IMR-90 (cell line): Measurements from ENCODE around the gene HOXA3. TPM values are rescaled to one million over a fixed set of nuclear protein-coding genes. Genes with fewer than 3 reads are reported as not detected.

ENCODE experiments used
- ATAC-seq: fragments of 200-7000 bp; cut with Tn5 transposase; 2 replicates; pipeline ENCODE4 v1.9.1; 2020; ENCODE audit warnings: low read depth, mild to moderate bottlenecking, moderate library complexity
- BruUV-seq: library from RNA; stranded (reverse); fragments of 400-500 nt; replicated peaks from 2 replicates; lab custom pipeline; 2021; lab: Mats Ljungman, UMichigan
- CTCF ChIA-PET: fragments of 300-600 bp; formaldehyde crosslinking; extraction: SDS; loops from one replicate; lab custom pipeline; 2021; ENCODE audit warnings: antibody characterized with exemption; lab: Yijun Ruan, JAX
- POLR2A ChIA-PET: fragments of 300-600 bp; sonication (Branson Sonifier 250); formaldehyde crosslinking; loops from one replicate; lab custom pipeline; 2022; ENCODE audit warnings: antibody characterized with exemption; ENCODE audit not compliant: unreplicated experiment; lab: Charles Lee
- DNase-seq: peaks from one replicate; pipeline ENCODE4 v3.0.0; 2013
- H2AFZ ChIP-seq: replicated peaks from 2 replicates; pipeline ENCODE3; 2013; ENCODE audit warnings: low read length, mild to moderate bottlenecking; ENCODE audit not compliant: poor library complexity
- H2AK5ac ChIP-seq: 2 replicates; pipeline ENCODE4 v1.6.1; 2013; ENCODE audit warnings: low read depth, low read length, inconsistent platforms
- H2AK9ac ChIP-seq: replicated peaks from 2 replicates; pipeline ENCODE3; 2013; ENCODE audit warnings: mild to moderate bottlenecking, low read depth, low read length, moderate library complexity; ENCODE audit not compliant: poor library complexity
- H2BK120ac ChIP-seq: 2 replicates; pipeline ENCODE4 v1.6.1; 2013; ENCODE audit warnings: low read depth, low read length, inconsistent platforms
- H2BK15ac ChIP-seq: 3 replicates; pipeline ENCODE4 v1.6.1; 2013; ENCODE audit warnings: low read depth, low read length, inconsistent platforms
- H2BK20ac ChIP-seq: 2 replicates; pipeline ENCODE4 v1.6.1; 2013; ENCODE audit warnings: low read depth, mild to moderate bottlenecking, inconsistent platforms, low read length, moderate library complexity
- H2BK5ac ChIP-seq: 2 replicates; pipeline ENCODE4 v1.6.1; 2013; ENCODE audit warnings: mild to moderate bottlenecking, low read depth, low read length, inconsistent platforms; ENCODE audit not compliant: poor library complexity, severe bottlenecking
- H3K14ac ChIP-seq: replicated peaks from 2 replicates; pipeline ENCODE4 v1.6.1; 2013; ENCODE audit warnings: low read depth, low read length, inconsistent platforms
- H3K18ac ChIP-seq: 2 replicates; pipeline ENCODE4 v1.6.1; 2013; ENCODE audit warnings: low read depth, low read length, control low read depth
- H3K23ac ChIP-seq: 2 replicates; pipeline ENCODE4 v1.6.1; 2013; ENCODE audit warnings: low read depth, low read length, inconsistent platforms
- H3K27ac ChIP-seq: 2 replicates; pipeline ENCODE4 v1.5.1; 2013; ENCODE audit warnings: mild to moderate bottlenecking, control low read depth, low read length; ENCODE audit not compliant: insufficient read depth
- H3K27me3 ChIP-seq: 2 replicates; pipeline ENCODE4 v1.6.1; 2013; ENCODE audit warnings: low read length; ENCODE audit not compliant: control insufficient read depth, insufficient read depth
- H3K36me3 ChIP-seq: 2 replicates; pipeline ENCODE4 v1.6.1; 2013; ENCODE audit warnings: low read length, mixed read lengths; ENCODE audit not compliant: control insufficient read depth, insufficient read depth
- H3K4ac ChIP-seq: 2 replicates; pipeline ENCODE4 v1.6.1; 2013; ENCODE audit warnings: low read depth, low read length, inconsistent platforms
- H3K4me1 ChIP-seq: 2 replicates; pipeline ENCODE4 v1.6.1; 2013; ENCODE audit warnings: low read length, mixed read lengths; ENCODE audit not compliant: control insufficient read depth, insufficient read depth
- H3K4me2 ChIP-seq: 2 replicates; pipeline ENCODE4 v1.6.1; 2013; ENCODE audit warnings: low read depth, mild to moderate bottlenecking, control low read depth, low read length, moderate library complexity
- H3K4me3 ChIP-seq: 2 replicates; pipeline ENCODE4 v1.5.1; 2013; ENCODE audit warnings: low read depth, mild to moderate bottlenecking, control low read depth, low read length, moderate library complexity; ENCODE audit not compliant: insufficient read depth
- H3K56ac ChIP-seq: 2 replicates; pipeline ENCODE4 v1.6.1; 2013; ENCODE audit warnings: low read length, inconsistent platforms; ENCODE audit not compliant: insufficient read depth; ENCODE audit errors: extremely low read depth
- H3K79me1 ChIP-seq, 2 experiments: 2 replicates each; pipeline ENCODE4 v1.6.1; 2013; ENCODE audit warnings: low read length in 2 of 2, inconsistent platforms in 1 of 2, low read depth in 1 of 2
- H3K9ac ChIP-seq: 2 replicates; pipeline ENCODE4 v1.6.1; 2013; ENCODE audit warnings: low read depth, low read length, control low read depth
- H3K9me1 ChIP-seq: 2 replicates; pipeline ENCODE4 v1.6.1; 2013; ENCODE audit warnings: low read length, inconsistent platforms; ENCODE audit not compliant: insufficient read depth
- H3K9me3 ChIP-seq: 2 replicates; pipeline ENCODE4 v1.6.1; 2013; ENCODE audit warnings: low read length; ENCODE audit not compliant: control insufficient read depth, insufficient read depth
- H4K20me1 ChIP-seq: 2 replicates; pipeline ENCODE4 v1.6.1; 2013; ENCODE audit warnings: low read length, inconsistent platforms; ENCODE audit not compliant: insufficient read depth
- H4K5ac ChIP-seq: 2 replicates; pipeline ENCODE4 v1.6.1; 2013; ENCODE audit warnings: mild to moderate bottlenecking, low read depth, low read length, control low read depth
- H4K8ac ChIP-seq, 2 experiments: 2 replicates each; pipeline ENCODE4 v1.6.1; 2013; ENCODE audit warnings: low read depth in 2 of 2, low read length in 2 of 2, control low read depth in 1 of 2, inconsistent platforms in 1 of 2
- H4K91ac ChIP-seq: 2 replicates; pipeline ENCODE4 v1.6.1; 2013; ENCODE audit warnings: low read depth, low read length, inconsistent platforms; ENCODE audit not compliant: insufficient read depth
- FOS ChIP-seq: fragments of 150-350 bp; IDR thresholded peaks from 2 replicates; pipeline ENCODE4 v1.6.1; 2016; ENCODE audit warnings: low read depth, low read length
- MXI1 ChIP-seq: IDR thresholded peaks from 2 replicates; pipeline ENCODE4 v1.6.1; 2012; ENCODE audit warnings: low read depth, mild to moderate bottlenecking, low read length, moderate library complexity, borderline replicate concordance
- NFE2L2 ChIP-seq: fragments of 150-350 bp; IDR thresholded peaks from 2 replicates; pipeline ENCODE4 v1.6.1; 2016; ENCODE audit warnings: low read depth, mild to moderate bottlenecking, low read length
- RAD21 ChIP-seq: IDR thresholded peaks from 2 replicates; pipeline ENCODE4 v1.6.1; 2012; ENCODE audit warnings: low read length, improper control_type of control experiment
- RCOR1 ChIP-seq: IDR thresholded peaks from 2 replicates; pipeline ENCODE4 v1.6.1; 2012; ENCODE audit warnings: mild to moderate bottlenecking, low read length, improper control_type of control experiment; ENCODE audit not compliant: insufficient replicate concordance
- RFX5 ChIP-seq: IDR thresholded peaks from 2 replicates; pipeline ENCODE4 v1.8.0; 2012; ENCODE audit warnings: low read depth, mild to moderate bottlenecking, low read length, moderate library complexity
- WGBS, 2 experiments: methylation state at CpG; one replicate each; pipeline versions ENCODE4 v1.1.5 to v1.1.7; 2013; ENCODE audit warnings: missing lambda C conversion rate in 2 of 2; ENCODE audit not compliant: insufficient read length in 1 of 2; ENCODE audit errors: extremely low coverage in 2 of 2; 5-methylcytosine and 5-hydroxymethylcytosine counted together
- dilution Hi-C: fragments of 300-500 bp; cut with HindIII; formaldehyde crosslinking; loops from one replicate; pipeline ENCODE4 v1.14.3; 2018; ENCODE audit warnings: low sequenced_read_pairs; ENCODE audit not compliant: unreplicated experiment
- in situ Hi-C: fragments of 300-500 bp; cut with MboI; formaldehyde crosslinking; loops from 3 replicates; pipeline ENCODE4 v1.14.3; 2019; ENCODE audit warnings: low sequenced_read_pairs, inconsistent platforms, mixed read lengths
- intact Hi-C: fragments of 100-400 bp; cut with micrococcal nuclease; formaldehyde crosslinking; loops from 2 replicates; pipeline ENCODE4 v1.10.0; 2022
- polyA plus RNA-seq, 3 experiments: library from polyadenylated mRNA; depleted of rRNA; stranded (reverse); fragments of >200 nt; gene quantifications; 2 replicates each; pipeline ENCODE4 v1.2.3, GENCODE V29; 2012; ENCODE audit warnings: low replicate concordance in 1 of 3
- total RNA-seq: library from RNA; depleted of rRNA; stranded (reverse); fragments of >200 nt; gene quantifications from 2 replicates; pipeline ENCODE4 v1.2.3, GENCODE V29; 2012
- TF ChIP-seq, protein P1 (sequence below): conservative IDR thresholded peaks from 2 replicates; pipeline ENCODE4 v1.5.1; 2012; ENCODE audit warnings: mild to moderate bottlenecking, low read depth, low read length, improper control_type of control experiment

HOXA3 gene
- total and polyA plus RNA-seq, 2 of the 4 experiments (the other 2 are of a cell fraction), result 0.90 to 5.4 TPM

DNA sequence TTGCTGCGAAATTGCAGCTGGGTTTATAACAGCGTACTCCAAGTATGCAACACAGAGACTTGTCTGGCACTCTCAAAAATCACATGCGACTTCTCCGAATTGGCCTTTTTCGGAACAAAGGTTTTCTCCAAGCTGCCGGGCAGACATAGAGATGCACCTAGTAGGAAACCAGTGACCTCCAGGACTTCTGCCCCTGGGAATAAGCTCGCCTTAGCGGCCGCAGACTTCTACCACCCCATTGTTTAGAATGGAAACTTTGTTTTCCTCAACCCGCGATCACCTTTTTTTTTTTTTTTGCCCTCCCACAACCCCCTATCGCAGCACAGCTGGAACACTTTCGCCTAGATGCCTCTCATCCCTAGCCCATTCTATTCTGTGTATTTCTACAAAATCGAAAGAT is 26.6 kb upstream of the HOXA3 start:
- no peak for DNase-seq
- POLR2A ChIA-PET, result no interaction called here
- in situ Hi-C loops, result no loop called here

More for the DNA sequence above, 26.6 kb upstream of the HOXA3 start:
- Histone ChIP-seq H3K56ac (no peak overlapping the region), H4K5ac (no peak overlapping the region), H3K9ac (no peak overlapping the region), H2AK9ac (no peak overlapping the region), H2BK20ac (no peak overlapping the region), H3K14ac (no peak overlapping the region), H3K36me3 (no peaks in the 10 kb centered on the region), H2AFZ (no peak overlapping the region), H3K27me3 (peaks cover 88% of the 10 kb centered on the region), H3K9me1 (no peaks in the 10 kb centered on the region), H3K4me2 (no peak overlapping the region), H3K18ac (no peak overlapping the region), H3K27ac (no peak overlapping the region), H3K4me3 (no peak overlapping the region), H3K4me1 (no peaks in the 10 kb centered on the region; the same call in 1 of the 2 replicates), H2AK5ac (no peak overlapping the region), H4K20me1 (0 out of 2 replicates have a peak, but pooled peaks cover 7% of the 10 kb centered on the region), H3K23ac (no peak overlapping the region), H3K4ac (no peak overlapping the region), H2BK15ac (no peak overlapping the region), H4K8ac (no peak overlapping the region), H3K79me1 (no peaks in the 10 kb centered on the region), H4K91ac (no peak overlapping the region), H3K9me3 (peaks cover 4% of the 10 kb centered on the region; the same call in 1 of the 2 replicates), H2BK120ac (no peak overlapping the region), H2BK5ac (no peak overlapping the region)
- CTCF ChIA-PET, result interaction anchor here (0.6 to 1.3 kb wide), 7 partner anchors 11 to 810 kb away, joined by 3 to 8 read pairs (median 4); partner anchors contain the start of gene HOXA5
- intact Hi-C loops, result no loop called here
- BruUV-seq, result no TSS peak
- dilution Hi-C loops, result no loop called here
- TF ChIP-seq FOS, result no peak
- no peak for TF ChIP-seq NFE2L2
- TF ChIP-seq, protein P1, sequence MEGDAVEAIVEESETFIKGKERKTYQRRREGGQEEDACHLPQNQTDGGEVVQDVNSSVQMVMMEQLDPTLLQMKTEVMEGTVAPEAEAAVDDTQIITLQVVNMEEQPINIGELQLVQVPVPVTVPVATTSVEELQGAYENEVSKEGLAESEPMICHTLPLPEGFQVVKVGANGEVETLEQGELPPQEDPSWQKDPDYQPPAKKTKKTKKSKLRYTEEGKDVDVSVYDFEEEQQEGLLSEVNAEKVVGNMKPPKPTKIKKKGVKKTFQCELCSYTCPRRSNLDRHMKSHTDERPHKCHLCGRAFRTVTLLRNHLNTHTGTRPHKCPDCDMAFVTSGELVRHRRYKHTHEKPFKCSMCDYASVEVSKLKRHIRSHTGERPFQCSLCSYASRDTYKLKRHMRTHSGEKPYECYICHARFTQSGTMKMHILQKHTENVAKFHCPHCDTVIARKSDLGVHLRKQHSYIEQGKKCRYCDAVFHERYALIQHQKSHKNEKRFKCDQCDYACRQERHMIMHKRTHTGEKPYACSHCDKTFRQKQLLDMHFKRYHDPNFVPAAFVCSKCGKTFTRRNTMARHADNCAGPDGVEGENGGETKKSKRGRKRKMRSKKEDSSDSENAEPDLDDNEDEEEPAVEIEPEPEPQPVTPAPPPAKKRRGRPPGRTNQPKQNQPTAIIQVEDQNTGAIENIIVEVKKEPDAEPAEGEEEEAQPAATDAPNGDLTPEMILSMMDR, result no peak
- TF ChIP-seq MXI1, result no peak
- no peak for TF ChIP-seq RFX5
- TF ChIP-seq RCOR1, result no peak
- no peak for TF ChIP-seq RAD21
- no peak for ATAC-seq
- WGBS, 2 experiments, result 60% methylated on average over 4 of the region's 14 CpGs; no CpG with 5 or more reads in 1 of the 2 experiments
